Endothelial cell of umbilical vein (primary cell): ENCODE data around the gene BMPER. TPM values are rescaled to one million over a fixed set of nuclear protein-coding genes. Genes with fewer than 3 reads are reported as not detected.

ENCODE experiments used
- BruUV-seq: library from RNA; stranded (reverse); fragments of 400-500 nt; replicated peaks from 2 replicates; lab custom pipeline; 2021; lab: Mats Ljungman, UMichigan
- CTCF ChIA-PET: fragments of 300-600, 350-600 bp; sonication (Branson Sonifier 250); formaldehyde crosslinking; loops from one replicate; lab custom pipeline; 2021; ENCODE audit warnings: antibody characterized with exemption, inconsistent platforms; lab: Charles Lee
- POLR2A ChIA-PET: fragments of 300-600, 350-600 bp; sonication (Branson Sonifier 250); formaldehyde crosslinking; loops from one replicate; lab custom pipeline; 2021; ENCODE audit warnings: antibody characterized with exemption, inconsistent platforms; lab: Charles Lee
- DNase-seq: peaks from one replicate; pipeline ENCODE4 v3.0.0-alpha.2; 2011; ENCODE audit warnings: low read depth, low spot score
- FAIRE-seq: peaks from 2 replicates; lab custom pipeline; 2011; peaks lifted over from hg19 to GRCh38; lab: Jason Lieb, UNC
- H2AFZ ChIP-seq: 2 replicates; pipeline ENCODE4 v1.6.0; 2012; ENCODE audit warnings: low read depth, low read length, control low read depth, inconsistent platforms
- H3K27ac ChIP-seq: 2 replicates; pipeline ENCODE4 v1.5.1; 2011; ENCODE audit warnings: low read depth, mild to moderate bottlenecking, control low read depth, low read length, moderate library complexity; ENCODE audit not compliant: insufficient read depth
- H3K27me3 ChIP-seq, 2 experiments: 2 replicates each; pipeline versions ENCODE4 v1.6.0 to v1.6.1; 2011; ENCODE audit warnings: low read length in 2 of 2, mixed read lengths in 1 of 2; ENCODE audit not compliant: control insufficient read depth in 2 of 2, insufficient read depth in 2 of 2
- H3K36me3 ChIP-seq, 2 experiments: 2 replicates in 1 of 2; 3 replicates in 1 of 2; pipeline ENCODE4 v1.5.1; 2011; ENCODE audit warnings: low read length in 2 of 2, mild to moderate bottlenecking in 1 of 2, moderate library complexity in 1 of 2; ENCODE audit not compliant: control insufficient read depth in 2 of 2, insufficient read depth in 2 of 2; ENCODE audit errors: extremely low read depth in 1 of 2
- H3K4me1 ChIP-seq: 3 replicates; pipeline ENCODE4 v1.5.1; 2011; ENCODE audit warnings: mild to moderate bottlenecking, low read length; ENCODE audit not compliant: control insufficient read depth, insufficient read depth; ENCODE audit errors: extremely low read depth
- H3K4me2 ChIP-seq: 2 replicates; pipeline ENCODE4 v1.6.1; 2011; ENCODE audit warnings: low read length, control low read depth, mixed read lengths; ENCODE audit not compliant: insufficient read depth
- H3K4me3 ChIP-seq, 3 experiments: fragments of 200-600 bp in 1 of 3; sonication (generic), shearing (Covaris generic) in 1 of 3; replicated peaks in 1 of 3; 2 replicates each; pipeline ENCODE4 v1.5.1; 2011 to 2016; ENCODE audit warnings: control low read depth in 3 of 3, low read length in 3 of 3, mild to moderate bottlenecking in 2 of 3, inconsistent platforms in 1 of 3, low read depth in 1 of 3, moderate library complexity in 1 of 3; ENCODE audit not compliant: insufficient read depth in 1 of 3
- H3K79me2 ChIP-seq: 2 replicates; pipeline ENCODE4 v1.6.0; 2012; ENCODE audit warnings: low read length, inconsistent platforms; ENCODE audit not compliant: control insufficient read depth, insufficient read depth
- H3K9ac ChIP-seq: replicated peaks from 2 replicates; pipeline ENCODE3; 2011; ENCODE audit warnings: low read length, control low read depth; ENCODE audit not compliant: insufficient read depth; ENCODE audit errors: extremely low read depth
- H3K9me1 ChIP-seq: replicated peaks from 3 replicates; pipeline ENCODE4 v1.6.0; 2011; ENCODE audit warnings: mild to moderate bottlenecking, low read length; ENCODE audit not compliant: control insufficient read depth, insufficient read depth; ENCODE audit errors: extremely low read depth
- H3K9me3 ChIP-seq: replicated peaks from 2 replicates; pipeline ENCODE4 v1.5.1; 2012; ENCODE audit warnings: low read length, inconsistent platforms; ENCODE audit not compliant: control insufficient read depth, insufficient read depth
- H4K20me1 ChIP-seq: replicated peaks from 2 replicates; pipeline ENCODE3; 2011; ENCODE audit warnings: mild to moderate bottlenecking, low read length; ENCODE audit not compliant: control insufficient read depth, insufficient read depth; ENCODE audit errors: extremely low read depth
- CTCF ChIP-seq, 2 donors: IDR thresholded peaks; 1 replicate in 1 of 2; 2 replicates in 1 of 2; pipeline ENCODE4 v1.5.1; 2011; ENCODE audit warnings: low read length in 2 of 2, mild to moderate bottlenecking in 2 of 2, moderate library complexity in 2 of 2, control low read depth in 1 of 2, inconsistent platforms in 1 of 2, low read depth in 1 of 2; ENCODE audit not compliant: insufficient read depth in 1 of 2; ENCODE audit errors: extremely low read depth in 1 of 2
- EZH2 ChIP-seq: IDR thresholded peaks from 2 replicates; pipeline ENCODE4 v1.6.1; 2012; ENCODE audit warnings: borderline replicate concordance, low read depth, mild to moderate bottlenecking, moderate library complexity, low read length, inconsistent platforms; ENCODE audit not compliant: severe bottlenecking
- FOS ChIP-seq: IDR thresholded peaks from 2 replicates; pipeline ENCODE4 v1.6.1; 2011; ENCODE audit warnings: mild to moderate bottlenecking, low read length, moderate library complexity, borderline replicate concordance; ENCODE audit not compliant: insufficient read depth
- GATA2 ChIP-seq: IDR thresholded peaks from 2 replicates; pipeline ENCODE4 v1.7.0; 2011; ENCODE audit warnings: low read depth, mild to moderate bottlenecking, moderate library complexity, mixed read lengths, low read length; ENCODE audit not compliant: insufficient read length, insufficient read depth
- JUN ChIP-seq: IDR thresholded peaks from 2 replicates; pipeline ENCODE4 v1.6.1; 2011; ENCODE audit warnings: borderline replicate concordance, low read depth; ENCODE audit not compliant: insufficient read length, insufficient read depth
- MAX ChIP-seq: IDR thresholded peaks from 2 replicates; pipeline ENCODE4 v1.6.1; 2011; ENCODE audit not compliant: insufficient read depth, insufficient read length
- MYC ChIP-seq: IDR thresholded peaks from one replicate; pipeline ENCODE4 v1.6.1; 2011; ENCODE audit warnings: mild to moderate bottlenecking, low read depth, low read length
- POLR2A ChIP-seq: IDR thresholded peaks from 2 replicates; pipeline ENCODE4 v1.6.1; 2012; ENCODE audit warnings: low read depth, mild to moderate bottlenecking, control low read depth, low read length
- POLR2AphosphoS5 ChIP-seq: IDR thresholded peaks from 2 replicates; pipeline ENCODE4 v1.6.1; 2012; ENCODE audit warnings: low read depth, mild to moderate bottlenecking, control low read depth, low read length, moderate library complexity; ENCODE audit not compliant: insufficient read depth
- dilution Hi-C: fragments of 300-500 bp; cut with MboI; formaldehyde crosslinking; loops from one replicate; pipeline ENCODE4 v1.15.0; 2019; ENCODE audit warnings: low sequenced_read_pairs; ENCODE audit not compliant: extremely low pct_ligation_motif_present
- intact Hi-C: fragments of 100-400 bp; cut with micrococcal nuclease; formaldehyde crosslinking; loops from one replicate; pipeline ENCODE4 v1.10.0; 2022
- polyA plus RNA-seq, 4 experiments: library from polyadenylated mRNA; depleted of rRNA in 3 of 4; stranded (reverse) in 3 of 4; unstranded in 1 of 4; fragments of >200 nt; gene quantifications; 2 replicates each; pipeline versions ENCODE4 v1.2.1 to v1.2.3, GENCODE V29; 2011 to 2012; ENCODE audit warnings: missing spikeins in 1 of 4
- total RNA-seq: library from RNA; stranded (reverse); gene quantifications from 2 replicates; pipeline ENCODE4 v1.2.3, GENCODE V29; 2021

BMPER gene
- total and polyA plus RNA-seq, 2 donors (not counting 3 experiments of a cell fraction or from before 2014, with no cell fraction given) = 0.10 to 0.13 TPM

GRCh38 chr7:34191771-34192479, 286.6 kb downstream of the BMPER start:
- Histone ChIP-seq H3K4me2 (no peak overlapping the region), H3K9me3 (no peaks in the 10 kb centered on the region), H3K9ac (no peak overlapping the region), H3K9me1 (no peaks in the 10 kb centered on the region), H3K4me3 (no peak overlapping the region), H4K20me1 (no peaks in the 10 kb centered on the region), H3K36me3 (no peaks in the 10 kb centered on the region), H2AFZ (no peak overlapping the region), H3K27me3 (no peaks in the 10 kb centered on the region), H3K27ac (no peak overlapping the region), H3K79me2 (no peaks in the 10 kb centered on the region), H3K4me1 (no peaks in the 10 kb centered on the region)
- no TSS peak for BruUV-seq
- no peak for DNase-seq
- intact Hi-C loops (no loop called here), dilution Hi-C loops (no loop called here)
- TF ChIP-seq GATA2 = no peak
- TF ChIP-seq JUN = no peak
- TF ChIP-seq POLR2A = no peak
- TF ChIP-seq POLR2AphosphoS5 = no peak
- no peak for TF ChIP-seq MAX
- no peak for TF ChIP-seq CTCF (IDR thresholded peaks at IDR 0.05; ENCODE audit: extremely low read depth in 1 of 2, insufficient read depth in 1 of 2, low read depth in 1 of 2, low read length in 2 of 2)
- TF ChIP-seq EZH2 = no peak
- TF ChIP-seq FOS = no peak
- no peak for TF ChIP-seq MYC
- FAIRE-seq = no peak
- POLR2A ChIA-PET = no interaction called here
- CTCF ChIA-PET = no interaction called here
